Ascending aorta (tissue), 2 donors: ENCODE data around the gene HMCN2. TPM values are rescaled to one million over a fixed set of nuclear protein-coding genes. Genes with fewer than 3 reads are reported as not detected.

Source experiments
- DNase-seq, 2 donors: peaks; one replicate each; pipeline ENCODE4 v3.0.0-alpha.2; 2019; ENCODE audit warnings: low spot score in 2 of 2
- H3K27ac ChIP-seq, 2 donors: fragments of 200-600 bp; sonication (generic); one replicate each; pipeline ENCODE4 v1.5.1; 2016 to 2017; ENCODE audit warnings: mild to moderate bottlenecking in 1 of 2
- H3K27me3 ChIP-seq: fragments of 200-600 bp; sonication (generic); one replicate; pipeline ENCODE4 v1.5.1; 2017
- H3K36me3 ChIP-seq, 2 donors: fragments of 200-600 bp; sonication (generic); one replicate each; pipeline ENCODE4 v1.5.1; 2016
- H3K4me1 ChIP-seq, 2 donors: fragments of 200-600 bp; sonication (generic); one replicate each; pipeline ENCODE4 v1.5.1; 2016 to 2017; ENCODE audit warnings: mild to moderate bottlenecking in 1 of 2
- H3K4me3 ChIP-seq, 2 donors: fragments of 200-600 bp; sonication (generic); one replicate each; pipeline ENCODE4 v1.5.1; 2016 to 2017; ENCODE audit warnings: mild to moderate bottlenecking in 1 of 2
- H3K9me3 ChIP-seq, 2 donors: fragments of 200-600 bp; sonication (generic); one replicate each; pipeline ENCODE4 v1.5.1; 2016
- intact Hi-C: fragments of 100-400 bp; cut with DNase I; formaldehyde crosslinking; loops from one replicate; pipeline ENCODE4 v1.15.1; 2023
- total RNA-seq: library from RNA; depleted of rRNA; stranded (reverse); fragments of >200 nt; gene quantifications from one replicate; pipeline ENCODE4 v1.1.0, GENCODE V29; 2016
- TF ChIP-seq, protein P1 (sequence below), 3 experiments: fragments of 200-600 bp in 2 of 3; fragments of 450-650 bp in 1 of 3; sonication (generic) in 2 of 3; IDR thresholded peaks; one replicate each; pipeline ENCODE4 v1.5.1; 2016 to 2019; ENCODE audit warnings: antibody characterized with exemption in 3 of 3, mild to moderate bottlenecking in 1 of 3, moderate library complexity in 1 of 3

The HMCN2 gene
- total RNA-seq, 1 donor from 2014 or later = 7.5 TPM

DNA sequence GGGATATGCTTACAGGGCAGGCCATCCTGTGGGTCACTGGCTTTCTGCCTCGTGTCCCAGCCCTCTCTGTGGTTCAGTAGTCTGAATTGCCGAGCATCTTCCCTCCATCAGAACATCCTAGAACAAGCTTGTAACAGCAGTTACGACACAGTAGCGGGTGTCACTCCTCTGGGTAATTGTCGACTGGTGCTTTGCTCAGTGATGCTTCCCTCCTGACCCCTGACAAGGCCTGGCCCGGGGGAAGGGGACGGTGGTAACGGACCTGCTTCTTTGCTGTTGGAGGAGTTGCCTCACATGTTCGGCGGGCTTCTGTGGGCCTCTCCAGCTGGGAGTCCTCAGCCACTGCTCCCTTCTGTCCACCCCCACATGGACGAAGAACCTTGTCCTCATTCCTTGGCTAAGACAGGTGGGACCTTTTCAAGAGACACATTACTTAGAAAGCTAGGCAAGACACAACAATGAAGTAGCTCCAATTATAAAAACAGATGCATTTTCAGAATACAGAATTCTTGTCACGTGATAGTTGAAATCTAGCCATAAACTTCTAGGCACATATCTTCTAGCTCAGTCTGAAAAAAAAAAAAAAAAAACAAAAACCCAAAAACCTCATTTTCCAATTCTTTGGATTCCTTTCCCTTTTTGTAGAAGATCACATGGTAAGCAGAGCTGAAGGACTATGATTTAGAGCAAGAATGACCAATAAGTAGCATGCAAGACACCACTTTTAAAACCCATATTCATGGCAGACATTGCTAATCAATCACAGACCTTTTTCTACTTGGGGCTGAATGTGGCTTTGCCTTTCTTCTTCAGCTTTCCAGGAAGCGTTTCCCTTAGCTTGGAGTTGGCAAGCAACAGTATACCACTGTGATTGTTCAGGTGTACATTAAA lies 25.0 kb downstream of the HMCN2 start:
- Histone ChIP-seq H3K9me3 (no peaks in the 10 kb centered on the region), H3K36me3 (no peaks in the 10 kb centered on the region), H3K4me3 (no peak overlapping the region), H3K4me1 (no peaks in the 10 kb centered on the region), H3K27me3 (no peaks in the 10 kb centered on the region), H3K27ac (no peak overlapping the region)
- intact Hi-C loops = no loop called here
- TF ChIP-seq, protein P1, sequence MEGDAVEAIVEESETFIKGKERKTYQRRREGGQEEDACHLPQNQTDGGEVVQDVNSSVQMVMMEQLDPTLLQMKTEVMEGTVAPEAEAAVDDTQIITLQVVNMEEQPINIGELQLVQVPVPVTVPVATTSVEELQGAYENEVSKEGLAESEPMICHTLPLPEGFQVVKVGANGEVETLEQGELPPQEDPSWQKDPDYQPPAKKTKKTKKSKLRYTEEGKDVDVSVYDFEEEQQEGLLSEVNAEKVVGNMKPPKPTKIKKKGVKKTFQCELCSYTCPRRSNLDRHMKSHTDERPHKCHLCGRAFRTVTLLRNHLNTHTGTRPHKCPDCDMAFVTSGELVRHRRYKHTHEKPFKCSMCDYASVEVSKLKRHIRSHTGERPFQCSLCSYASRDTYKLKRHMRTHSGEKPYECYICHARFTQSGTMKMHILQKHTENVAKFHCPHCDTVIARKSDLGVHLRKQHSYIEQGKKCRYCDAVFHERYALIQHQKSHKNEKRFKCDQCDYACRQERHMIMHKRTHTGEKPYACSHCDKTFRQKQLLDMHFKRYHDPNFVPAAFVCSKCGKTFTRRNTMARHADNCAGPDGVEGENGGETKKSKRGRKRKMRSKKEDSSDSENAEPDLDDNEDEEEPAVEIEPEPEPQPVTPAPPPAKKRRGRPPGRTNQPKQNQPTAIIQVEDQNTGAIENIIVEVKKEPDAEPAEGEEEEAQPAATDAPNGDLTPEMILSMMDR (IDR thresholded peaks at IDR 0.05) = no peak
- no peak for DNase-seq

DNA sequence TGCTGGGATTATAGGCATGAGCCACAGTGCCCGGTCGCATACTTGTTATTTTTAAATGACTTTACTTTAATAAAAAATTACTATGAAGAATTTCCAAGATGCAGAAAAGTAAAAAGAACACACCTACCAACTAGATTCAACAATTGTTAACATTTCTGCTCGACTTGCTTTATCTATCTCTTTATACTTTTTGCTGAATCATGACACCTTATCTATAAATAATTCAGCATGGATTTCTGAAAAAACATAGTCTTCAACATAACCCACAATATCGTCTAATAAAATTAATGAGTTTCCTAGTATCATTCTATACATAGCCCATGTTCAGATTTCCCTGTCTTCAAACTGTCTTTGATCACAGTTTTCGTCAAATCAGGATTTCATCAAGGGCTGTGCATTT lies 25.9 kb downstream of the HMCN2 start:
- Histone ChIP-seq H3K27me3 (no peaks in the 10 kb centered on the region), H3K4me3 (no peak overlapping the region), H3K4me1 (no peaks in the 10 kb centered on the region), H3K36me3 (no peaks in the 10 kb centered on the region), H3K27ac (no peak overlapping the region), H3K9me3 (no peaks in the 10 kb centered on the region)
- intact Hi-C loops = no loop called here
- DNase-seq = no peak
- TF ChIP-seq, protein P1 (IDR thresholded peaks at IDR 0.05) = no peak

DNA sequence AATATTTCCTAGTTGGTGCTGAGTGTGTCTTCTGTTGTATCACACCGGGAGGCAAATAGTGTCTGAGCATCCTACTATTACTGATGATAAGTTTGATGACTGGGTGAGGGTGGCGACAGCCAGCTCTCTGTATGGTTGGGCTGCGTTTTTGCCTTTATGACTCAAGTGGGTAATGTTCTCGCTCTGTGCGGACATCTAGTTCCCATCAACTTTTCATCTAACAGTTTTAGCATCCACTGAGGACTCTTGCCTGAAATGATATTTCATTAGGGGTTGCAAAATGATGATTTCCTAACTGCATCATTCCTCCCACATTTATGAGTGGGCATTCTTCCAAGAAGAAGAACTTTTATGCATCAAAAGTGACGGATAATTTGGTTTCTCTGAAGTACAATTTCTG lies 26.5 kb downstream of the HMCN2 start:
- no peak overlapping the region for H3K4me3 ChIP-seq
- H3K27ac ChIP-seq = no peak overlapping the region
- no peaks in the 10 kb centered on the region for H3K36me3 ChIP-seq
- TF ChIP-seq, protein P1 (IDR thresholded peaks at IDR 0.05) = no peak
- DNase-seq = no peak
- intact Hi-C loops = no loop called here
- no peaks in the 10 kb centered on the region for H3K9me3 ChIP-seq
- H3K4me1 ChIP-seq = no peaks in the 10 kb centered on the region
- no peaks in the 10 kb centered on the region for H3K27me3 ChIP-seq

DNA sequence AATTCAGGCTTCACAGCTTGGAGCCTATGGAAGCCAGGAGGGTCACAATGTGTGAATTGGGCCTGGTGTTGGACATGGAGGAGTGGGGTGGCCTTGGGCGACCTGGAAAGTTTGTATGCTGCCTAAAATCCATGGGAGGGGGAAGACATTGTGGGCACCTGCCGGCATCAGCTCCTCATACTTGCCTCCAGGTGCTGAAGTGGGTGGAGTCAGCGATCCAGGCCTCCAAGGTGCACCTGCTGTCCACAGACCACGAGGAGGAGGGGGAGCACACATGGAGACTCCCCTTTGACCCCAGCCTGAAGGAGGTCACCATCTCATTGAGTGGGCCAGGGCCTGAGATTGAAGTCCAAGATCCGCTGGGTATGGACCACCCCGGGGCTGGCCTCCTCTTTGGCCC lies 29.1 kb downstream of the HMCN2 start:
- no peak for DNase-seq
- Histone ChIP-seq H3K27ac (no peak overlapping the region), H3K4me1 (peaks cover 0 to 4% of the 10 kb centered on the region in 2 donors), H3K4me3 (no peak overlapping the region), H3K27me3 (no peaks in the 10 kb centered on the region), H3K36me3 (no peaks in the 10 kb centered on the region), H3K9me3 (no peaks in the 10 kb centered on the region)
- TF ChIP-seq, protein P1 (IDR thresholded peaks at IDR 0.05) = no peak
- intact Hi-C loops = no loop called here

DNA sequence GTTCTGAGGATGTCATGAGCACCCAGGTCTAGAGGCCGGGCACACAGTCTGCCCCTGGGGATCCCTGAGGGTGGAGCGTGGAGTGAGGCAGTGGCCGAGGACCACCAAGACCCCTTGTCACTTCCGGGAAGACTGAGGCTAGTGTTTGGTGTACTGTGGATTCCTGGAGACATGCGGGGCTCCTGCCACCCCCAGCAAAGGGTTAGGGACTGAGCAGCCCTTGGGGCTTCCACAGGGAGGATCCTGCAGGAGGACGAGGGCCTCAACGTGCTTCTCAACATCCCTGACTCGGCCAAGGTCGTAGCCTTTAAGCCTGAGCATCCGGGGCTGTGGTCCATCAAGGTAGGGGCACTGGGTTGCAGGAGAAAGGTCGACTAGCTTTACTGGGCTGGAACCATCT lies 29.9 kb downstream of the HMCN2 start:
- Histone ChIP-seq H3K27me3 (no peaks in the 10 kb centered on the region), H3K36me3 (no peaks in the 10 kb centered on the region), H3K27ac (no peak overlapping the region), H3K4me1 (peaks cover 0 to 4% of the 10 kb centered on the region in 2 donors), H3K9me3 (no peaks in the 10 kb centered on the region), H3K4me3 (no peak overlapping the region)
- intact Hi-C loops = no loop called here
- TF ChIP-seq, protein P1 (IDR thresholded peaks at IDR 0.05) = no peak
- no peak for DNase-seq
